ENCODE results near the gene TUBB. TPM values are rescaled to one million over a fixed set of nuclear protein-coding genes. Genes with fewer than 3 reads are reported as not detected.
A peak's percentile ranks its signal among the peaks of the same experiment; 100 is the strongest.

Gene TUBB
- total and polyA plus RNA-seq, 9 of the 15 experiments (the other 6 are each of a cell fraction or from before 2014, with no cell fraction given) = 971 to 2,870 (median 1,478) TPM

DNA sequence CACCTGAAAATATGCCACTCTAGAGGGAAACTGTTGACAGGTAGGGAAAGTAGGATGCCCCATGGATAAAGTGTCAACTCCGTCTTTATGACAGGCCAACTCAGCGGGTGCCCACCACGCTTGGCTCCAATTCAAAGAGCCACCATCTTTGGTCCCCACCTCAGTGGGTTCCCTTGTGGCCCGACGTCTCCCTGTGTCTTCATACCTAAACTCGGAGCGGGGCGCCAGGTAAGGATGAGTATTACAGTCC is 3.3 kb upstream of the TUBB start (continued):
- no peak for TF ChIP-seq CBX8 (IDR thresholded peaks at IDR 0.05; ENCODE audit: borderline replicate concordance, extremely low read depth, low read depth, low read length, poor library complexity, severe bottlenecking)
- peak; percentile 12 for TF ChIP-seq TAF9B (IDR thresholded peaks at IDR 0.05; ENCODE audit: partially characterized antibody)
- peak; percentile 98 for TF ChIP-seq CHD1 (IDR thresholded peaks at IDR 0.05; ENCODE audit: low read length)
- no peak for TF ChIP-seq MED1 (CRISPR knock-in tag; IDR thresholded peaks at IDR 0.05; ENCODE audit: borderline replicate concordance)
- TF ChIP-seq HLTF (IDR thresholded peaks at IDR 0.05) = peak; percentile 46; the same call in 1 of the 2 replicates
- no peak for TF ChIP-seq NR4A1 (CRISPR knock-in tag; IDR thresholded peaks at IDR 0.05)
- peak; percentile 65; the same call in 1 of the 2 replicates for TF ChIP-seq NR4A1 (tag; IDR thresholded peaks at IDR 0.05)
- peak; percentile 76 for TF ChIP-seq POLR2B (IDR thresholded peaks at IDR 0.05; ENCODE audit: low read depth, partially characterized antibody)
- peak; percentile 71; the same call in 1 of the 2 replicates for TF ChIP-seq HDAC8 (tag; IDR thresholded peaks at IDR 0.05)
- TF ChIP-seq, protein P1, sequence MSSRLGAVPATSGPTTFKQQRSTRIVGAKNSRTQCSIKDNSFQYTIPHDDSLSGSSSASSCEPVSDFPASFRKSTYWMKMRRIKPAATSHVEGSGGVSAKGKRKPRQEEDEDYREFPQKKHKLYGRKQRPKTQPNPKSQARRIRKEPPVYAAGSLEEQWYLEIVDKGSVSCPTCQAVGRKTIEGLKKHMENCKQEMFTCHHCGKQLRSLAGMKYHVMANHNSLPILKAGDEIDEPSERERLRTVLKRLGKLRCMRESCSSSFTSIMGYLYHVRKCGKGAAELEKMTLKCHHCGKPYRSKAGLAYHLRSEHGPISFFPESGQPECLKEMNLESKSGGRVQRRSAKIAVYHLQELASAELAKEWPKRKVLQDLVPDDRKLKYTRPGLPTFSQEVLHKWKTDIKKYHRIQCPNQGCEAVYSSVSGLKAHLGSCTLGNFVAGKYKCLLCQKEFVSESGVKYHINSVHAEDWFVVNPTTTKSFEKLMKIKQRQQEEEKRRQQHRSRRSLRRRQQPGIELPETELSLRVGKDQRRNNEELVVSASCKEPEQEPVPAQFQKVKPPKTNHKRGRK (tag; IDR thresholded peaks at IDR 0.05) = no peak
- TF ChIP-seq KLF1 (tag; IDR thresholded peaks at IDR 0.05) = no peak
- TF ChIP-seq, protein P2, sequence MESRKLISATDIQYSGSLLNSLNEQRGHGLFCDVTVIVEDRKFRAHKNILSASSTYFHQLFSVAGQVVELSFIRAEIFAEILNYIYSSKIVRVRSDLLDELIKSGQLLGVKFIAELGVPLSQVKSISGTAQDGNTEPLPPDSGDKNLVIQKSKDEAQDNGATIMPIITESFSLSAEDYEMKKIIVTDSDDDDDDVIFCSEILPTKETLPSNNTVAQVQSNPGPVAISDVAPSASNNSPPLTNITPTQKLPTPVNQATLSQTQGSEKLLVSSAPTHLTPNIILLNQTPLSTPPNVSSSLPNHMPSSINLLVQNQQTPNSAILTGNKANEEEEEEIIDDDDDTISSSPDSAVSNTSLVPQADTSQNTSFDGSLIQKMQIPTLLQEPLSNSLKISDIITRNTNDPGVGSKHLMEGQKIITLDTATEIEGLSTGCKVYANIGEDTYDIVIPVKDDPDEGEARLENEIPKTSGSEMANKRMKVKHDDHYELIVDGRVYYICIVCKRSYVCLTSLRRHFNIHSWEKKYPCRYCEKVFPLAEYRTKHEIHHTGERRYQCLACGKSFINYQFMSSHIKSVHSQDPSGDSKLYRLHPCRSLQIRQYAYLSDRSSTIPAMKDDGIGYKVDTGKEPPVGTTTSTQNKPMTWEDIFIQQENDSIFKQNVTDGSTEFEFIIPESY (CRISPR knock-in tag; IDR thresholded peaks at IDR 0.05) = no peak
- TF ChIP-seq LARP7 (IDR thresholded peaks at IDR 0.05) = peak; percentile 74; the same call in 1 of the 2 replicates
- TF ChIP-seq ZNF507 (tag; conservative IDR thresholded peaks at IDR 0.05) = no peak
- TF ChIP-seq GABPB2 (CRISPR knock-in tag; conservative IDR thresholded peaks at IDR 0.05) = no peak
- no peak for TF ChIP-seq ESRRA (IDR thresholded peaks at IDR 0.05; ENCODE audit: borderline replicate concordance, low read depth)
- no peak for TF ChIP-seq ZZZ3 (IDR thresholded peaks at IDR 0.05)
- no peak for TF ChIP-seq ZNF695 (CRISPR knock-in tag; IDR thresholded peaks at IDR 0.05)
- no peak for TF ChIP-seq ZBTB49 (CRISPR knock-in tag; IDR thresholded peaks at IDR 0.05; ENCODE audit: borderline replicate concordance)
- TF ChIP-seq ZNF124 (CRISPR knock-in tag; IDR thresholded peaks at IDR 0.05) = no peak
- TF ChIP-seq PHF20 (IDR thresholded peaks at IDR 0.05; ENCODE audit: partially characterized antibody) = peak; percentile 35

All from K562 (cell line).